ENCODE results near the gene ARHGEF7.

ARHGEF7 gene

DNA sequence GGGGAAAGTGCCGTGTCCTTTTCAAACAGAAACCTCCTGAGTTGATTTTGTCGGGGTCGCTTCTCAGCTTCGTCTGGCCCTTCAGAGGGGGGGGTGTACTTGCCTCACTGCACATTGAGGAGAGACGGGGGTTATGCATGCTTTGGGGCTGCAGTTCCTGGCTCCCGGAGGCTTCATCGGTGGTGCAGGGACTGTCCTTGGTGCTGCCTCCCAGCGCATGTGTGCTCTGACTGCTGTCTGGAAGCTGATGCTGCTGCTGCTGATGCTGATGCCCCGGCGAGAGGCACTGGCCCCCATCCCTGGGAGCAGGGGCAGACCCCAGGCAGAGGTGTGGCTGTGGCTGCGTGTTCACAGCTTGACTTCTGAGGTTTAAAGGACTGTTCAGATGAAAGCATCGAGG lies 91.0 kb downstream of the ARHGEF7 start:
- no peak overlapping the region for H3K4me2 ChIP-seq (ENCODE audit: low read depth, low read length, poor library complexity, severe bottlenecking)
- no peaks in the 10 kb centered on the region for H3K9me3 ChIP-seq (ENCODE audit: insufficient read depth, low read depth, low read length)
- no peak for TF ChIP-seq EZH2phosphoT487 (IDR thresholded peaks at IDR 0.05; ENCODE audit: borderline replicate concordance)
- TF ChIP-seq, protein P1, sequence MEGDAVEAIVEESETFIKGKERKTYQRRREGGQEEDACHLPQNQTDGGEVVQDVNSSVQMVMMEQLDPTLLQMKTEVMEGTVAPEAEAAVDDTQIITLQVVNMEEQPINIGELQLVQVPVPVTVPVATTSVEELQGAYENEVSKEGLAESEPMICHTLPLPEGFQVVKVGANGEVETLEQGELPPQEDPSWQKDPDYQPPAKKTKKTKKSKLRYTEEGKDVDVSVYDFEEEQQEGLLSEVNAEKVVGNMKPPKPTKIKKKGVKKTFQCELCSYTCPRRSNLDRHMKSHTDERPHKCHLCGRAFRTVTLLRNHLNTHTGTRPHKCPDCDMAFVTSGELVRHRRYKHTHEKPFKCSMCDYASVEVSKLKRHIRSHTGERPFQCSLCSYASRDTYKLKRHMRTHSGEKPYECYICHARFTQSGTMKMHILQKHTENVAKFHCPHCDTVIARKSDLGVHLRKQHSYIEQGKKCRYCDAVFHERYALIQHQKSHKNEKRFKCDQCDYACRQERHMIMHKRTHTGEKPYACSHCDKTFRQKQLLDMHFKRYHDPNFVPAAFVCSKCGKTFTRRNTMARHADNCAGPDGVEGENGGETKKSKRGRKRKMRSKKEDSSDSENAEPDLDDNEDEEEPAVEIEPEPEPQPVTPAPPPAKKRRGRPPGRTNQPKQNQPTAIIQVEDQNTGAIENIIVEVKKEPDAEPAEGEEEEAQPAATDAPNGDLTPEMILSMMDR (conservative IDR thresholded peaks at IDR 0.05; ENCODE audit: low read length), result no peak
- peaks cover 73% of the 10 kb centered on the region for H4K20me1 ChIP-seq (ENCODE audit: insufficient read depth, low read length, poor library complexity, severe bottlenecking)
- H3K36me3 ChIP-seq (ENCODE audit: insufficient read depth, low read length), result peaks cover 42% of the 10 kb centered on the region; the same call in 1 of the 2 replicates
- H3K4me1 ChIP-seq (ENCODE audit: insufficient read depth, low read length, poor library complexity, severe bottlenecking), result peaks cover 31% of the 10 kb centered on the region
- no peaks in the 10 kb centered on the region for H3K27me3 ChIP-seq (ENCODE audit: insufficient read depth, low read length, poor library complexity, severe bottlenecking)
- no peak overlapping the region for H3K9ac ChIP-seq (ENCODE audit: low read depth, low read length, poor library complexity, severe bottlenecking)
- no peak overlapping the region for H2AFZ ChIP-seq (ENCODE audit: low read length)
- no peaks in the 10 kb centered on the region for H3K9me2 ChIP-seq (replicated peaks; ENCODE audit: low read depth, low read length)
- peaks cover 97% of the 10 kb centered on the region for H3K79me2 ChIP-seq (ENCODE audit: insufficient read depth, low read length)
- H3F3A ChIP-seq (ENCODE audit: low read depth), result no peaks in the 10 kb centered on the region
- no peak overlapping the region for H3K4me3 ChIP-seq (ENCODE audit: low read length, poor library complexity, severe bottlenecking)

DNA sequence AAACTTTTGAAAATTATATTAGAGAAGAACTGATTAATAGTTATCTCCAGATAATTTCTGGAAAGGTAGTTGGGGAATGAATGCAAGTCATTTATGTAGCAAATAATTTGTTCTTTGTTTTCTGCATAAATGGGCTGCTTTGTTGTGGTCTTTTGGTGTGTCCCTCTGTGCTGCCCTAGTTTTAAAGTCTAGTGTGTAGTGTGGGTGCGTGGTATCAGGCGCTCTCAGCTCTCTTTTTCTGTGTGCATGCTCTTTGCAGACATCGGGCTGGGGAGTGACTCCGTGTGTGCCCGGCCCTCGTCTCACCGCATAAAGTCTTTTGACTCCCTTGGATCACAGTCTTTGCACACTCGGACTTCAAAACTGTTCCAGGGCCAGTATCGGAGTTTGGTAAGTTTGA lies 94.5 kb downstream of the ARHGEF7 start:
- Histone ChIP-seq H3K4me2 (ENCODE audit: low read depth, low read length, poor library complexity, severe bottlenecking) (no peak overlapping the region), H2AFZ (ENCODE audit: low read length) (no peak overlapping the region), H3K9me2 (replicated peaks; ENCODE audit: low read depth, low read length) (no peaks in the 10 kb centered on the region), H3K4me3 (ENCODE audit: low read length, poor library complexity, severe bottlenecking) (no peak overlapping the region), H3K79me2 (ENCODE audit: insufficient read depth, low read length) (peaks cover 97% of the 10 kb centered on the region), H3K27me3 (ENCODE audit: insufficient read depth, low read length, poor library complexity, severe bottlenecking) (no peaks in the 10 kb centered on the region), H3F3A (ENCODE audit: low read depth) (no peaks in the 10 kb centered on the region), H3K9ac (ENCODE audit: low read depth, low read length, poor library complexity, severe bottlenecking) (no peak overlapping the region), H4K20me1 (ENCODE audit: insufficient read depth, low read length, poor library complexity, severe bottlenecking) (peaks cover 68% of the 10 kb centered on the region), H3K9me3 (ENCODE audit: insufficient read depth, low read depth, low read length) (no peaks in the 10 kb centered on the region), H3K36me3 (ENCODE audit: insufficient read depth, low read length) (peaks cover 49% of the 10 kb centered on the region; the same call in 1 of the 2 replicates), H3K4me1 (ENCODE audit: insufficient read depth, low read length, poor library complexity, severe bottlenecking) (no peaks in the 10 kb centered on the region)
- TF ChIP-seq, protein P1 (conservative IDR thresholded peaks at IDR 0.05; ENCODE audit: low read length), result no peak
- TF ChIP-seq EZH2phosphoT487 (IDR thresholded peaks at IDR 0.05; ENCODE audit: borderline replicate concordance), result no peak

DNA sequence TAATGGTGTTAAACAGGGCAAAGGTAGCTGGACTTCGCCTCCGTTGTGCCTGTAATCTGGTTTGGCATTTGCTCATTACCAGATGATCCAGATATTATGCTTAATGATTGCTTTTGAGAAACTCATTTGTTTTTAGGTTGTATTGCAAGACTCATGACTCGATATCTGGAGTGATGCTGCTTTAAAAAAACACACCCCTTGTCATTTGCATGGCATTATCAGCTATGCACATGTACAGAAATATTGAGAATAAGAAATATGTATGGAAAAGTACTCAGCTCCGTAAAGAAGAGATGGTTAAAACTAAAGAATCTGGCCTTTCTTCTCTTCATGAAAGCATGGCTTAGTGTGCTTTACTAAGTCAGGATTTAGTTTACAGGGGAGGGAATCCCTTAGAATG lies 95.0 kb downstream of the ARHGEF7 start:
- Histone ChIP-seq H4K20me1 (ENCODE audit: insufficient read depth, low read length, poor library complexity, severe bottlenecking) (peaks cover 68% of the 10 kb centered on the region), H3K4me3 (ENCODE audit: low read length, poor library complexity, severe bottlenecking) (no peak overlapping the region), H3K27me3 (ENCODE audit: insufficient read depth, low read length, poor library complexity, severe bottlenecking) (no peaks in the 10 kb centered on the region), H3K4me1 (ENCODE audit: insufficient read depth, low read length, poor library complexity, severe bottlenecking) (no peaks in the 10 kb centered on the region), H3F3A (ENCODE audit: low read depth) (no peaks in the 10 kb centered on the region), H3K9me2 (replicated peaks; ENCODE audit: low read depth, low read length) (no peaks in the 10 kb centered on the region), H3K9ac (ENCODE audit: low read depth, low read length, poor library complexity, severe bottlenecking) (no peak overlapping the region), H3K36me3 (ENCODE audit: insufficient read depth, low read length) (peaks cover 47% of the 10 kb centered on the region; the same call in 1 of the 2 replicates), H3K9me3 (ENCODE audit: insufficient read depth, low read depth, low read length) (no peaks in the 10 kb centered on the region), H3K4me2 (ENCODE audit: low read depth, low read length, poor library complexity, severe bottlenecking) (no peak overlapping the region), H3K79me2 (ENCODE audit: insufficient read depth, low read length) (peaks cover 97% of the 10 kb centered on the region), H2AFZ (ENCODE audit: low read length) (no peak overlapping the region)
- TF ChIP-seq, protein P1 (conservative IDR thresholded peaks at IDR 0.05; ENCODE audit: low read length), result no peak
- no peak for TF ChIP-seq EZH2phosphoT487 (IDR thresholded peaks at IDR 0.05; ENCODE audit: borderline replicate concordance)
